KMS-11 (cell line): ENCODE results near the gene KCTD19.

Source experiments
- H2AFZ ChIP-seq: fragments of 200-600 bp; sonication (generic); 2 replicates; pipeline ENCODE4 v1.6.1; 2016; ENCODE audit warnings: antibody characterized with exemption, mixed run types, low read depth
- H3K27ac ChIP-seq: fragments of 200-600 bp; sonication (generic); 2 replicates; pipeline ENCODE4 v1.6.1; 2016; ENCODE audit warnings: mild to moderate bottlenecking, mixed run types
- H3K27me3 ChIP-seq: fragments of 200-600 bp; sonication (generic); 2 replicates; pipeline ENCODE4 v1.6.1; 2017; ENCODE audit warnings: mild to moderate bottlenecking, low read depth, mixed run types, moderate library complexity; ENCODE audit not compliant: insufficient read depth
- H3K36me3 ChIP-seq: fragments of 200-600 bp; sonication (generic); 2 replicates; pipeline ENCODE4 v1.6.1; 2017; ENCODE audit warnings: mild to moderate bottlenecking, mixed run types; ENCODE audit not compliant: insufficient read depth
- H3K4me1 ChIP-seq: fragments of 200-600 bp; sonication (generic); 2 replicates; pipeline ENCODE4 v1.6.1; 2016; ENCODE audit warnings: mild to moderate bottlenecking, low read depth, mixed run types; ENCODE audit not compliant: poor library complexity, severe bottlenecking
- H3K4me2 ChIP-seq: fragments of 200-600 bp; sonication (generic); 2 replicates; pipeline ENCODE4 v1.7.0; 2016; ENCODE audit warnings: mild to moderate bottlenecking, mixed run types
- H3K4me3 ChIP-seq: fragments of 200-600 bp; sonication (generic); IDR thresholded peaks from 2 replicates; pipeline ENCODE4 v1.6.1; 2017; ENCODE audit warnings: low read depth, low read length, mixed read lengths; ENCODE audit not compliant: insufficient read depth
- H3K79me2 ChIP-seq: fragments of 200-600 bp; sonication (generic); 2 replicates; pipeline ENCODE4 v1.6.1; 2016; ENCODE audit warnings: low read depth, mixed run types; ENCODE audit not compliant: insufficient read depth
- H3K9ac ChIP-seq: fragments of 200-600 bp; sonication (generic); 2 replicates; pipeline ENCODE4 v1.6.1; 2016; ENCODE audit warnings: mild to moderate bottlenecking, mixed run types
- H4K20me1 ChIP-seq: fragments of 200-600 bp; sonication (generic); 2 replicates; pipeline ENCODE4 v1.6.1; 2016; ENCODE audit warnings: mild to moderate bottlenecking, mixed run types; ENCODE audit not compliant: insufficient read depth
- CTCF ChIP-seq: fragments of 200-600 bp; sonication (generic); conservative IDR thresholded peaks from 2 replicates; pipeline ENCODE4 v1.6.1; 2017; ENCODE audit warnings: low read depth, mild to moderate bottlenecking, antibody characterized with exemption, low read length, moderate library complexity, mixed read lengths

KCTD19 gene

GRCh38 chr16:67304020-67304419 is 22.5 kb downstream of the KCTD19 start:
- TF ChIP-seq CTCF: no peak
- no peak overlapping the region for H3K4me2 ChIP-seq
- no peak overlapping the region for H2AFZ ChIP-seq
- H3K27ac ChIP-seq: no peak overlapping the region
- H3K4me3 ChIP-seq: no peak overlapping the region
- no peaks in the 10 kb centered on the region for H3K4me1 ChIP-seq
- H3K36me3 ChIP-seq: no peaks in the 10 kb centered on the region
- no peaks in the 10 kb centered on the region for H3K79me2 ChIP-seq
- no peaks in the 10 kb centered on the region for H4K20me1 ChIP-seq
- H3K9ac ChIP-seq: no peak overlapping the region
- no peaks in the 10 kb centered on the region for H3K27me3 ChIP-seq

- Histone ChIP-seq H3K79me2 (no peaks in the 10 kb centered on the region), H3K27ac (no peak overlapping the region), H2AFZ (no peak overlapping the region), H3K4me3 (no peak overlapping the region), H3K9ac (no peak overlapping the region), H3K4me1 (no peaks in the 10 kb centered on the region), H4K20me1 (no peaks in the 10 kb centered on the region), H3K4me2 (no peak overlapping the region), H3K36me3 (no peaks in the 10 kb centered on the region), H3K27me3 (no peaks in the 10 kb centered on the region)
- TF ChIP-seq CTCF: no peak
Observed at GRCh38 chr16:67302970-67303369, 23.6 kb downstream of the KCTD19 start.

GRCh38 chr16:67302076-67302475 is 24.5 kb downstream of the KCTD19 start:
- H3K27me3 ChIP-seq: no peaks in the 10 kb centered on the region
- no peaks in the 10 kb centered on the region for H4K20me1 ChIP-seq
- H3K4me3 ChIP-seq: no peak overlapping the region
- no peak overlapping the region for H3K4me2 ChIP-seq
- no peak overlapping the region for H2AFZ ChIP-seq
- no peaks in the 10 kb centered on the region for H3K36me3 ChIP-seq
- H3K9ac ChIP-seq: no peak overlapping the region
- no peak overlapping the region for H3K27ac ChIP-seq
- H3K4me1 ChIP-seq: no peaks in the 10 kb centered on the region
- no peaks in the 10 kb centered on the region for H3K79me2 ChIP-seq
- TF ChIP-seq CTCF: no peak

GRCh38 chr16:67301080-67301782 is 25.3 kb downstream of the KCTD19 start:
- no peak for TF ChIP-seq CTCF
- H4K20me1 ChIP-seq: no peaks in the 10 kb centered on the region
- no peaks in the 10 kb centered on the region for H3K4me1 ChIP-seq
- H3K27me3 ChIP-seq: no peaks in the 10 kb centered on the region
- no peak overlapping the region for H3K9ac ChIP-seq
- no peaks in the 10 kb centered on the region for H3K36me3 ChIP-seq
- H3K4me2 ChIP-seq: no peak overlapping the region
- H2AFZ ChIP-seq: no peak overlapping the region
- no peaks in the 10 kb centered on the region for H3K79me2 ChIP-seq
- no peak overlapping the region for H3K4me3 ChIP-seq
- H3K27ac ChIP-seq: no peak overlapping the region
